GM21423 (cell line): Measurements from ENCODE around the gene PLA2G4C.

Experiments used
- ATAC-seq: cut with Tn5 transposase; IDR thresholded peaks from one replicate; pipeline ENCODE4 v1.9.1; 2021; ENCODE audit warnings: mild to moderate bottlenecking, moderate library complexity; ENCODE audit not compliant: unreplicated experiment

Gene PLA2G4C

DNA sequence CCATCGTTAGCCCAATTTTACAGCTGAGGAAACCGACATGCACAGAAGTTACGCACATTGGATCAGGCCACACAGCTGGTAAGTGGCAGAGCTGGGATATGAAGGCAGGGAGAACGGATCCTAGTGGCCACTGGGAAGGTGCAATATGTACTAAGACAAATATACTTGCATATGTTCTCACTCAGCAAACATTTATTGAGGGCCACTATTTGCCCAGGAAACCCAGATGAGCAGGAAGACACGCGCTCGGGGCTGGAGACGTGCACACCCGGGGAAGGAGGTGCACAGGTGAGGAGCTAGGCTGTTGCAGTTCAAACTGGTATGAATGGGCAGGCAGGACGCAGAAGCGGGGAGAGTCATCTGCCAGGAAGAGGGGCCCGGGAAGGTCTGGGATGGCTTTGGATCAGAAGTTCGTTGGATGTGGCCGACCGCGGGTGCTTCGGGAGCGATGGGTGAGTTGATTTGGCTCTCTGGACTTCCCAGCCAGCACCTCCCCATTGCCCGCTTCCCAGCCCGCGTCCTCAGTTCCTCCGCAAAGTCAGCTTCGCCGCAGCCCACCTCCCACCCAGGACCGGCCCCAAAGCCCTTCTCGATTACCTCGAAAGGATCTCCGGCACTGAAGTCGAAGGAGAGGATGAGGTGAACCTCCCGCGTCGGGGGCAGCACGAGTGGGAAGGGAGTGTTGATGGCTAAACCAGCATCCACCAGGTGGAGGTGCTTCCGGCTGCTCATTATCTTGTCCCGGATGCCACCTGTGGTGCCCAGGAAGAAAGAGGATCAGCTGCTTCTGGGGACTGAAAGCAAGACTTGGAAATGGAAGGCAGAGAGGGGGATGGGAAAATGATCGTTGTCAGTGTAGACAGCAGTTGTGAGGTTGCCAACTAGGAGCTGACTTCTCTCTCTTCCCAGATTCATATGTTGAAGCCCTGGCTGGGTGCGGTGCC, 48.9 kb downstream of the PLA2G4C start:
- ATAC-seq, result no peak

DNA sequence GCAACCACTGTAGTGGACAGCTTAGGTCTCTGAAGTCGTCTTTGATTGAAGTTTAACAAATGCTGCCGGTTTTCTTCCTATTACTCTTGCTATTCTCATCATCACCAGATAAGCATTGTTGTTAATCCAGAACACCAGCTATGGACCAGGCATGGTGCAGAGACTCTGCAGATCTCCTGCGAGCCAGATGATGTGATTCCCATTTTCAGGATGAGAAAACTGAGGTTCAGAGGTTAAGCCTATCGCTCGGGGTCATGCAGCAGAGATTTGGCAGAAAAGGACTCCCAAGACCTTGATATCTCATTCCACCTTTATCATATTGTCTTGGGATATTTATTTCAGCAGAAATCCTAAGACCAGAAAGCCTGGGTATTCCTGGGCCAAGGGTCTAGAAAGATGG, 50.2 kb downstream of the PLA2G4C start:
- ATAC-seq, result no peak

DNA sequence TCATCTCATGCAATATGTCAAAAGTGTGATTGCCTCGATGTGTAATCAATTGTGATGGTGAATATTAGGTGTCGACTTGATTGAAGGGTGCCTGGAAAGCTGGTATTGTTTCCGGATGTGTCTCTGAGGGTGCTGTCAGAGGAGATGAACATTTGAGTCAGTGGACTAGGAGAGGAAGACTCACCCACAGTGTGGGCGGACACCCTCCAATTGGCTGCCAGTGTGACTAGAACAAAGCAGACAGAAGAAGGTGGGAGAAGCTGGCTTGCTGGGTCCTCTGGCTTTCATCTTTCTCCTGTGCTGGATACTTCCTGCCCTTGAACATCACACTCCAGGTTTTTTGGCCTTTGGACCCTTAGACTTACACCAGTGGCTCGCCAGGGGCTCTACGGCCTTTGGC, 51.3 kb downstream of the PLA2G4C start:
- no peak for ATAC-seq

DNA sequence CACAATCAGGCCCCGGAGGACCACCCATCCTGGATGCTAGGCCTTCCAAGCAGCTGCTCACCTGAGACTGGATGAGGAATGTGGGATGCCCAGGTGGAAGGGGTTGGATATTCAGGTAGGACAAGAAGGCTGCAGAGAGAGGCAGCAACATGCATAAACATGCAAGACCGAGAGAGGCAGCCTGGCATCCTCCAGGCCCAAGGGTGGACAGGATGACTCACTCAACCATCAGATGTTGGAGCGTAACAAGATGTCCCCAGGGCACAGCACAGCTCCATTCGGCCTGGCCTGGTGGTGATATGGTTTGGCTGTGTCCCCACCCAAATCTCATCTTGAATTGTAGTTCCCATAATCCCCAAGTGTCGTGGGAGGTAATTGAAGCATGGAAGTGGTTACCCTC, 56.8 kb downstream of the PLA2G4C start:
- ATAC-seq, result no peak

DNA sequence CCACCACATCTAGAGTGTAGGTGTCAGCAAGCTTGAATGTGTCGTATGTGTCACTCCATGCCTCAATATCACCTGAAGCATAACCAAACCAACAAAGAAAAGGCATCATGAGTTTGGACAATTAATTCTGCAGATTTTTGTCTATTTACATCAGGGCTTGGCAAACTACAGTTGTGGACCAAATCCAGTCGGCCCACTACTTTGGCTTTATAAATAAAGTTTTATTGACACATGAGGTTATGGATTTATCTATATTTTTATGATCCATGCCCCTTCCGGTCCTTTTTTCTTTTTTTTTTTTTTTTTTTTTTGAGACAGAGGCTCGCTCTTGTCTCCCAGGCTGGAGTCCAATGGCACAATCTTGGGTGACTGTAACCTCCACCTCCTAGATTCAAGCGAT, 57.5 kb downstream of the PLA2G4C start:
- ATAC-seq, result no peak

DNA sequence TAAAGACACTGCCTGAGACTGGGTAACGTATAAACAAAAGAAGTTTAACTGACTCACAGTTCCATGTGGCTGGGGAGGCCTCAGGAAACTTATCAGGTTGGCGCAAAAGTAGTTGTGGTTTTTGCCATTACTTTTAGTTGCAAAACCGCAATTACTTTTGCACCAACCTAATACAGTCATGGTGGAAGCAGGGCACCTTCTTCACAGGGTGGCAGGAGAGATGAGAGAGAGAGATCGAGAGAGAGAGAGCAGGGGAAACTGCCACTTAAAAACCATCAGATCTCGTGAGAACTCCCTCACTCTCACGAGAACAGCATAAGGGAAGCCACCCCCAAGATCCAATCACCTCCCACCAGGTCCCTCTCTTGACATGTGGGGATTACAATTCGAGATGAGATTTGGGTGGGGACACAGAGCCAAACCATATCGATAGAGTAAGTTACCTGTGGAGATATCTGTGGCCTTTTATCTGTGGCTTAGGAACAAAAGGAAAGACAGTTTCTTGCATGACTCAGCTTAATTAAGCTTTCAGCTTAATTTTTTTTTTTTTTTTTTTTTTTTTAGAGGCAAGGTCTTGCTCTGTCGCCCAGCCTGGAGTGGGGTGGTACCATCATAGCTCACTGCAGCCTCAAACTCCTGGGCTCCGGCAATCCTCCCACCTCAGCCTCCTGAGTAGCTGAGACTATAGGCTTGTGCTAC, 59.1 kb downstream of the PLA2G4C start:
- ATAC-seq, result no peak

DNA sequence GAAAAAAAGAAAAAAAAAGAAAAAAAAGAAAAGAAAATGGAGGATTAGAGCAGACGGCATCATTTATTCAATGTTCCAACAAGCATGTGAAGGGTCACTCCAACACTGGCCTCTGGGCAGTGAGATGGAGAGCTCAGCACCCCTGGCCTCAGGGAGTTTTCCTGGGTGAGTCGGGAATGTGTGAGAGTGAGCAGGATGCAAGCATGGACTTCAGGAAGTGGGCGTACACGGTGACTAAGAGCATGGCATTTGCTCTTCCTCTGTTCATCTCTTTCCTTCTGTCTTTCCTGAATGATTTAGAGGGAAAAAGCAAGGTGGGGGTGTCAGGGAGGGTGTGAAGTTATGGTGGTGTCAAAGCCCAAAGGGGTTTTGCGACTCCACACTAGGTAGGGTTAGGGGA, 66.1 kb downstream of the PLA2G4C start:
- ATAC-seq, result no peak

DNA sequence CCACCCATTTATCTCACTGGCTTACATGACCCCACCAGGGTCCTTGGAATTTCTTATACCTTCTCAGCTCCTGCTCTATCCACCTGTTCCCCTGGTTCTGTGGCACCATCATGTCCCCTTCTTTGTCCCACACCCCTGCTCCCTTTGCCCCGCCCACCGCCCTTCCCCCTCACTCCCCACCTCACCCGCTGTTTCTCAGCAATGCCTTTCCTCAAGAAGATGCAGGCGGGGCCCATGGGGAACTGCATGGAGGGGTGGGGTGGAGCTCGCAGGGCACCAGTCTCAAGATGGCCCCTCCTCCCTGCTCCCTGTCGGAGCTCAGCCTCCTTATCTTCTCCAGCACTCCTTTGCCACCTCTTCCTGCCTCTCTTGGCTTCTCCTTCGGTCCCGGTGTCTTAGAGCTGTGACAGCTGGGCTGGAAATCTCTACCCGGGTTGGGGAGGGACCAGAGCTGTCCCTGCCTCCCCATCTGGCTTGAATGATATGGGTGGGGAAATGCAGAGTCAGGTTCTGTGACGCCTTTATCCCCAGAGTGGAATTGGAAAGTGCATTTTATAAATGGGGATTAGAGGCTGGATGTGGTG, 66.8 kb downstream of the PLA2G4C start, which contains the start of gene CABP5:
Gene CABP5 (minus strand): TSS at position 405 of the 584 bp plus-strand sequence. CDS start 157 bp downstream, at position 248.
- no peak for ATAC-seq

DNA sequence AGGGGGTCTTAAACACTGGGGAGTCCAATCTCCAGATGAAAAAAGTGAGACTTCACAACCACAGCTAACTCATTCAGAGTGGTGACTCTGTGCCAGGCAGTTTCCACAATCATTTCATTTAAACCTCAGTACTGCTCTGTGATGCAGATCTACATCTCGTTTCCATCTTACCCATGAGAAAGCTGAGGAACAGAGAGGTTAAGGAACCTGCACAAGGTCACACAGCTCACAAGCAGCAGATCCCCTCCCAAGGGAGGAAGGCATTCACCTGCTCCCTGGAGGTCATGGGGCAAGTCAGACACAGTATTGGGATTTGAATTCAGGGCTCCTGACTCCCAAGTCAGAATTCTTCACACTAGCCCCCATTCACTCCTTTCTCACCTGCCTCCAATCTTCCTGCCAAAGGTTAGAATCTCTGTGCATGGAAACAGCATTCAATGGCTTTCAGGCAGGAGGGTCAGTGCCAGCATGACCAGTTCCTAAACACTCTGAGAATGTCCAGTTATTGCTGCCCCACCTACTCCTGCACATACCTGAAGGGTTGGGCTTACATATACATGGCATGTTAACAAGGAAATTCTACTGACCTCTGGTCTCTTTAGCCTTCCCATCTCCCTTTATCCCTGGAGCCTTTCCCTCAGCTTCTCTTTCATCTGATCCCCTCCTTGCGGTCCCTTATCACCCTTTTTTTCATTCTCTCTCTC, 68.6 kb downstream of the PLA2G4C start:
- ATAC-seq, result no peak

DNA sequence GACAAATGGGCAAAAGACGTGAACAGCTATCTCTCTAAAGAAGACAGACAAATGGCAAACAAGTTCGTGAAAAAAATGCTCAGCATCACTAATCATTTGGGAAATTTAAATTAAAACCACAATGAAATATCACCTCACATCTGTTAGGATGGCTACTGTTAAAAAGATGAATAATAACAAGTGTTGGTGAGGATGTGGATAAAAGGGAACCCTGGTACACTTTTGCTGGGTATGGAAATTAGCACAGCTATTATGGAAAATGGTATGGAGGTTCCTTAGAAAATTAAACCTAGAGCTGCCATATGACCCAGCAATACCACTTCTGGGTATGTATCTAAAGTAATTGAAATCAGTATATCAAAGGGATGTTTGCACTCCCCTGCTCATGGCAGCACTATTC, 73.9 kb downstream of the PLA2G4C start:
- ATAC-seq, result no peak

DNA sequence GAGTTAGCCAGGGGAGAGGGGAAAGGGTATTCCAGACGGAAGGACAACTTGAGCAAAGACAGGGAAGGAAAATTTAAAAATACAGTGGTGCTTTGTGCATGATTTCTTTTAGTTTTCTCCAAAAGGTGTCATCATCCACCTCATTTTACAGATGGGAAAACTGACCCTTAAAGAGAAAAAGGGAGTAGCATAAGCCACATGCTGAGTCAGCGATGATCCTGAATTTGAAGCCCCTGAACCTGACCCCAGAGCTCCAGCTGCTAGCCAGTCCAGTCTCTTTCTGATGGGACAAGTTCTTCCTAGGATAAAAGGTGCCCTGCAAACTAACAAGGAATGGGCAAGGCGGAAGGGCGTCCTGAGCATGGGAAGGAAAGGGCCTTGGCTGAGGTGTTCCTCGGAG, 77.0 kb downstream of the PLA2G4C start:
- ATAC-seq, result no peak

DNA sequence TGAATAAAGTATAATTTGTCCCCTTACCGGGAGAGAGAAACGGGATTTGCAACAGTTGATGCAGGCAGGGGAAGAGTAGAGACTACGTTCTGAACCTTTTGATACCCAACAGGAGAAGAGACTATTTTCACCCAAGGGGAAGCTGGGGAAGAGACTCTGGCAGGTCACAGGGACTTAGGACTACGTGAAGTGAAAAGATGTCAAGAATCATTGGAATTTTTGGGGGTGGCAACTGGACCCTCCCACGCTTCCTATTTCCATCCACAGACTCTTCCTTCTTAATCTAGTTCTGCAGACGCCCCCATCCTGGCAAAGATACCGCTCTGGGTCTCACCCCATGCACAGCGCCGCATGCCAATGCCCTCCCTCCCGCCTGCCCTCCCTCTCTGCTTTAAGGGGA, 80.5 kb downstream of the PLA2G4C start:
- no peak for ATAC-seq

DNA sequence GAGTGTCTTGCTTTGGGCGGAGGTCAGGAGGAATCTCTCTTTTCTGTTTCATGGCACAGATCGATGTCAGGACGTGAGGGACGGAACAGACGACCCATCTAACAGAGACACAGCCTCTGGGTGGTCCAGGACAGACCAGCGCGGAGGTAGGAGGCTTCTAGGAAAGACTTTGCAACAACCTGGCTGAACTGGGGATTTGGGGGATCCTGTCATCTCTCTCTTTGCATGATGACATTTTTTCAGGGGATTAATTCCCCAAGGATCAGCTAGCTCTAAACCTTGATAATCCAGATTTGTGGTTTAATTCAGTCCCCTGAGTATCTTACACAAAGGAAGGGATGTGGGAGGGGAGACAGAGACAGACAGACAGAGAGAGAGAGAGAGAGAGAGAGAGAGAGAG, 81.2 kb downstream of the PLA2G4C start:
- no peak for ATAC-seq

DNA sequence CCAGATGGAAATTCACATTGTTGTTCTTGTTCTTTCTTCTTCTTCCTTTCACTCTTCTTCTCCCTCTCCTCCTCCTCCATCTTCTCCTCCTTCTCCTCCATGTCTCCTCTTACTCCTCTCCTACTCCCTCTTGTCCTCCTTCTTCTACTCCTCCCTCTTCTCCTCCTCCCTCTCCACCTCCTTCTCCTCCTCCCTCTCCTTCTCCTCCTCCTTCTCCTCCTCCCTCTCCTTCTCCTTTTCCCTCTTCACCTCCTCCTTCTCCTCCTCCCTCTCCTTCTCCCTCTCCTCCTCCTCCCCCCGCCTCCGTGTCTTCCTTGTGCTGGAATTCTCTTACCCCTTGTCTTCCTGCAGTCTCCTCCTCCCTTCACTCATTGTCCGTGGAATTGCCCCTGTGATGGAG, 85.1 kb downstream of the PLA2G4C start:
- no peak for ATAC-seq

DNA sequence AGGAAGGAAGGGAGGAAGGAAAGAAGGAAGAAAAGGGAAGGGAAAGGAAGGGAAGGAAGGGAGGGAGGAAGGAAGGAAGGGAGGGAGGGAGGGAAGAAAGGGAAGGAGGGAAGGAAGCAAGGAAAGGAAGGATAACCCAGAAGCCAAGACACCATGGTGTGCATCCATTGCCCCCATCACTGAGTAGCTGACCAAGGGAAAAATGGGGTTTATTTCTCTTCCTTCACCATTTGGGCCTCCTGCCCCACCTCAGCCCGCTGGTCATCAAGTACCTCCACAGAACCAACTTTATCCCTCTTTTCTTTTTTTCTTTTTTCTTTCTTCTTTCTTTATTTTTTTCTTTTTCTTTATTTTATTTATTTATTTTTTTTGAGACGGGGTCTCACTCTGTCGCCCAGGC, 87.1 kb downstream of the PLA2G4C start:
- no peak for ATAC-seq

DNA sequence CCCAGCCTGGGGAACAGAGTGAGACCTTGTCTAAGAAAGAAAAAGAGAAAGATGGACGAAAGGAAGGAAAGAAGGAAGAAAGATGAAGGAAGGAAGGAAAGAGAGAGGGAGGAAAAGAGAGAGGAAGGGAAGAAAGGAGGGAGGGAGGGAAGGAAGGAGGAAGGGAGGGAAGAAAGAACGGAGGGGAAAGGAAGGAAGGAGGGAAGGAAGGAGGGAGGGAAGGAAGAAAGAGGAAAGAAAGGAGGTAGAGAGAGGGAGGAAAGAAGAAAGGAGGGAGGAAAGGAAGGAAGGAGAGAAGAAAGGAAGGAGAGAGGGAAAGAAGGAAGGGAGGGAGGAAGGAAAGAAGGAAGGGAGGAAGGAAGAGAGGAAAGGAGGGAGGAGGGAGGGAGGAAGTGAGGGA, 87.6 kb downstream of the PLA2G4C start:
- no peak for ATAC-seq

DNA sequence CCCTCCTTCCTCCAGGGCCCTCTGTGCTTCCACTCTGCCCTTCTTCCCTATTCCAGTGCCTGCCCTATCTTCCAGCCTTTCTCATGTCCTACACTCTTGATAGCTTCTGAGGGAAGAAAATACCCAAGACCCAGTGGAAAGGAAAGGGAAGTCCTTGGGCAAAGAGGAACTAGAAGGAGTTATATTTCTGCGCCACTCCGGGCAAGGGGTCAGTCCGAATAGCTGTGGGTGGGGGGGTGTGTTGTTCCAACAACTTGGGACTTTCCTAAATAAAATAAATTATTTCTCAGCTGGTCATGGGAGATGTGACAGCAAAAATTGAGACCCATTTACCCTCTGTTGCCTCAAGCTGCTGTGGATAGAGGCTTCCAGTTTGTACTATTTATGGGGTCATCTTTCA, 89.9 kb downstream of the PLA2G4C start:
- ATAC-seq, result no peak

DNA sequence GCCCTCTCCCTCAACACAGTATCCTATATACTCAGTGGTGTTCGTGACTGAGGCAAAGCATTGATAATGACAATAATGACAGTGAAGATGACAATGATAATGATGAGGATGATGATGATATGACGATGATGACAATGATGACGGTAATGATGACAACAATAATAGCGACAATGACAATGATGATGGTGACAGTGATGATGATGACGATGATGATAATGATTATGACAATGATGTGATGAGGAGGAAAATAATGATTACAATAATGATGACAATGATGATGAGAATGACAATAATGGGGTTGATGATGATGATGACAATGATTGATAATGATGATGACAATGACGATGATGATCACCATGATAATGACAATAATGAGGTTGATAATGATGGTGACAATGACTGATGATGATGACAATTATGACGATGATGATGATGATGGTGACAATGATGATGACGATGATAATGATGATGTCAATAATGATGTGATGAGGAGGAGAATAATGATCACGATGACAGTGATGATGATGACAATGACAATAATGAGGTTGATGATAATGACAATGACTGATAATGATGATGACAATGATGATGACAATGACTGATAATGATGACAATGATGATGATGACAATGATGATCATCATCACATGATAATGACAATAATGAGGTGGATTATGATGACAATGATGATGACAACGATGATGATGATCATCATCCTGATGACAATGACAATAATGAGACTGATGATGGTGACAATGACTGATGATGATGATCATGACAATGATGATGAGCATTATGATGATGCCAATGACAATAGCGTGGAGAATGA, 99.5 kb downstream of the PLA2G4C start:
- no peak for ATAC-seq

DNA sequence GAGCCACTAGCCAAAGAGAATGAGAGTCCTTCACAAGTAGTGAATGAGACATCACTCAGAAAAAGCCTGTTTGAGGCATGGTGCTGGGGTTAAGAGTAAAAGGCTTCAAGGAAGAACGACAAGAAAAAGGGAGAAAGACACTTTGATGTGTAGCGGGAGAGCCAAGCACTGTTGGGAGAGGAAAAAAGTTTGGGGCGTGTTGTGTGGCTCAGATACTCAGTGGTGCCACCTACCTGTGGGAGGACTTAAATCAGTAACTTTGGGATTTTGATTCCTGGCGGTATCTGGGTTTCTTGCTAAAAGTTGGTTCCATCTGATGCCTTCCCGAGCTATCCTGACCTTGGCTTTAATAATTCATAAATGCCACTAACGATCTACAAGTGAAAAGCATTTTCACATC, 103.9 kb downstream of the PLA2G4C start:
- ATAC-seq, result no peak

DNA sequence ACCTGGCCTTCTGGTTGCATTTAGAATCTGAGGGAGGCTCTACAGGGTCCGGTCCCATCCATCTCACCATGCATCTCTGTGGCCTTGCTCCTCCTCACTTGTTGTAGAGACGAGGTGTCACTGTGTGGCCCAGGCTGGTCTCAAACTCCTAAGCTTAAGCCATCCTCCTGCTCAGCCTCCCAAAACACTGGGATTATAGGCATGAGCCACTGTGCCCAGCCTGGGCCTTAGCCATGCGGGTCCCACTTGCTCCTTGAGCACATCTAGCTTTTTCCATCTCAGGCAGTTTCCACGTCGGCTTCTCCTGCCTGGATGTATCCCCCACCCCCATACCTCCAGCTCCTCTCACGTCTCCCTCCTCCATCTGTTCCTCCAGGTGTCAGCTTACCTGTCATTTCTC, 106.4 kb downstream of the PLA2G4C start:
- no peak for ATAC-seq
